NT2/D1 (cell line): ENCODE results near the gene TSR3.

ENCODE experiments used
- DNase-seq: peaks from one replicate; pipeline ENCODE4 v3.0.0-alpha.2; 2011; ENCODE audit warnings: low read depth, low spot score
- H3K27me3 ChIP-seq: 2 replicates; pipeline ENCODE4 v1.6.0; 2011; ENCODE audit warnings: mild to moderate bottlenecking; ENCODE audit not compliant: insufficient read length, insufficient read depth
- H3K36me3 ChIP-seq: 2 replicates; pipeline ENCODE4 v1.6.1; 2011; ENCODE audit warnings: mild to moderate bottlenecking, low read length, mixed read lengths; ENCODE audit not compliant: insufficient read depth, insufficient read length
- H3K4me1 ChIP-seq: 2 replicates; pipeline ENCODE4 v1.5.1; 2011; ENCODE audit not compliant: insufficient read depth, insufficient read length
- H3K4me3 ChIP-seq: 2 replicates; pipeline ENCODE4 v1.5.1; 2011; ENCODE audit warnings: low read depth; ENCODE audit not compliant: insufficient read length
- H3K9ac ChIP-seq: 2 replicates; pipeline ENCODE4 v1.6.0; 2011; ENCODE audit warnings: low read depth; ENCODE audit not compliant: insufficient read length
- H3K9me3 ChIP-seq: 2 replicates; pipeline ENCODE4 v1.5.1; 2011; ENCODE audit warnings: mild to moderate bottlenecking, low read length; ENCODE audit not compliant: insufficient read depth
- SUZ12 ChIP-seq: IDR thresholded peaks from 2 replicates; pipeline ENCODE4 v1.6.1; 2011; ENCODE audit not compliant: insufficient read length, insufficient read depth; ENCODE audit errors: extremely low read depth
- YY1 ChIP-seq: IDR thresholded peaks from 2 replicates; pipeline ENCODE4 v1.6.1; 2011; ENCODE audit not compliant: insufficient read length, insufficient read depth
- ZNF274 ChIP-seq: IDR thresholded peaks from 2 replicates; pipeline ENCODE4 v1.6.1; 2011; ENCODE audit warnings: mild to moderate bottlenecking, low read depth, low read length

The TSR3 gene

GRCh38 chr16:1394367-1394951 is 42.8 kb upstream of the TSR3 start:
- H3K4me3 ChIP-seq = no peak overlapping the region
- H3K4me1 ChIP-seq = no peaks in the 10 kb centered on the region
- no peak for DNase-seq
- no peaks in the 10 kb centered on the region for H3K9me3 ChIP-seq
- no peak overlapping the region for H3K9ac ChIP-seq
- no peaks in the 10 kb centered on the region for H3K27me3 ChIP-seq
- H3K36me3 ChIP-seq = peaks cover 22% of the 10 kb centered on the region
- TF ChIP-seq YY1 = no peak
- TF ChIP-seq SUZ12 = no peak
- no peak for TF ChIP-seq ZNF274

GRCh38 chr16:1393613-1394176 is 42.0 kb upstream of the TSR3 start:
- no peak for TF ChIP-seq SUZ12
- no peak for TF ChIP-seq ZNF274
- no peak for TF ChIP-seq YY1
- no peaks in the 10 kb centered on the region for H3K4me1 ChIP-seq
- H3K36me3 ChIP-seq = peaks cover 18% of the 10 kb centered on the region
- no peak overlapping the region for H3K4me3 ChIP-seq
- no peaks in the 10 kb centered on the region for H3K27me3 ChIP-seq
- no peaks in the 10 kb centered on the region for H3K9me3 ChIP-seq
- no peak overlapping the region for H3K9ac ChIP-seq
- no peak for DNase-seq

- TF ChIP-seq YY1 (no peak), ZNF274 (no peak), SUZ12 (no peak)
- Histone ChIP-seq H3K9ac (no peak overlapping the region), H3K9me3 (no peaks in the 10 kb centered on the region), H3K27me3 (no peaks in the 10 kb centered on the region), H3K4me1 (no peaks in the 10 kb centered on the region), H3K4me3 (no peak overlapping the region), H3K36me3 (peaks cover 18% of the 10 kb centered on the region)
- DNase-seq = no peak
Measured at GRCh38 chr16:1392826-1393225, 41.1 kb upstream of the TSR3 start.

GRCh38 chr16:1390239-1390779 is 38.6 kb upstream of the TSR3 start:
- DNase-seq = no peak
- H3K9ac ChIP-seq = no peak overlapping the region
- peaks cover 16% of the 10 kb centered on the region for H3K36me3 ChIP-seq
- no peak for TF ChIP-seq ZNF274
- TF ChIP-seq SUZ12 = no peak
- TF ChIP-seq YY1 = no peak
- no peaks in the 10 kb centered on the region for H3K9me3 ChIP-seq
- no peak overlapping the region for H3K4me3 ChIP-seq
- no peaks in the 10 kb centered on the region for H3K4me1 ChIP-seq
- H3K27me3 ChIP-seq = no peaks in the 10 kb centered on the region

GRCh38 chr16:1389762-1390161 is 38.1 kb upstream of the TSR3 start:
- no peaks in the 10 kb centered on the region for H3K4me1 ChIP-seq
- DNase-seq = no peak
- no peaks in the 10 kb centered on the region for H3K27me3 ChIP-seq
- H3K36me3 ChIP-seq = peaks cover 21% of the 10 kb centered on the region
- H3K4me3 ChIP-seq = no peak overlapping the region
- H3K9me3 ChIP-seq = no peaks in the 10 kb centered on the region
- no peak for TF ChIP-seq YY1
- no peak overlapping the region for H3K9ac ChIP-seq

- H3K9ac ChIP-seq = no peak overlapping the region
- H3K27me3 ChIP-seq = no peaks in the 10 kb centered on the region
- no peaks in the 10 kb centered on the region for H3K4me1 ChIP-seq
- TF ChIP-seq YY1 = no peak
- no peak for TF ChIP-seq SUZ12
- no peak for TF ChIP-seq ZNF274
- DNase-seq = no peak
- no peak overlapping the region for H3K4me3 ChIP-seq
- no peaks in the 10 kb centered on the region for H3K9me3 ChIP-seq
- peaks cover 21% of the 10 kb centered on the region for H3K36me3 ChIP-seq
Measured at GRCh38 chr16:1387331-1387730, 35.7 kb upstream of the TSR3 start.

GRCh38 chr16:1385232-1385631 is 33.6 kb upstream of the TSR3 start:
- Histone ChIP-seq H3K36me3 (peaks cover 21% of the 10 kb centered on the region), H3K9ac (no peak overlapping the region), H3K9me3 (no peaks in the 10 kb centered on the region), H3K4me1 (no peaks in the 10 kb centered on the region), H3K4me3 (no peak overlapping the region), H3K27me3 (no peaks in the 10 kb centered on the region)
- DNase-seq = no peak
- TF ChIP-seq ZNF274 (no peak), YY1 (no peak), SUZ12 (no peak)
